ENCODE measurements around the gene PDCD1.
"Not testable (repeated sequence)": the region's sequence is repeated elsewhere in the genome, so short reads cannot be mapped to it uniquely, and the experiment has no call there.

The PDCD1 gene

DNA sequence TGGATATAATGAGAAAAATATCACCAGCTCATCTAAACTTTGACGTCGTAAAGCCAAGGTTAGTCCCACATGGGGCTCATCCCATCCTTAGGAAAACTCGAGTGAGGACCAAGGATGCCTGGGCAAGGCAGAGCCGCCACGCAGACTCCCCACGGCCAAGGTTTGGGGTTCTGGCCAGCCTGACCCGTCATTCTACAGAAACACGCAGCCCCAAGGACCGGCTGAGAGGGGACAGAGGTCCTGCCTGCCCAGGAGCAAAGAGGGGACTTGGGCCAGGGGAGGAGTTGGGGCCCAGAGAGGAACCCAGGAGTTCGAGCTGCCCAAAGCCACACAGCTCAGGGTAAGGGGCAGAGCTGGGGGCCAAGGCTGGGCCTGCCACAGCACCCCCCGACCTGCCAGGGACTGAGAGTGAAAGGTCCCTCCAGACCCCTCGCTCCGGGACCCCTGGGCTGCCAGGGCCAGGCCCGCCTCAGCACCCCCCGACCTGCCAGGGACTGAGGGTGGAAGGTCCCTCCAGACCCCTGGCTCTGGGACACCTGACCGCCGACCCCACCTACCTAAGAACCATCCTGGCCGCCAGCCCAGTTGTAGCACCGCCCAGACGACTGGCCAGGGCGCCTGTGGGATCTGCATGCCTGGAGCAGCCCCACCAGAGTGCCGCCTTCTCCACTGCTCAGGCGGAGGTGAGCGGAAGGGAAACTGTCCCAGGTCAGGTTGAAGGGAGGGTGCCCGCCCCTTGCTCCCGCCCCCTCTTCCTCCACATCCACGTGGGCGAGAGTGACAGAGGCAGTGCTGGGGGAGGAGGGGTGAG, at the start of gene PDCD1:
TSS of gene PDCD1 (minus strand) at position 689 of the 811 bp plus-strand sequence. CDS start at position 633, 56 bp downstream.
- TF ChIP-seq, protein P1, sequence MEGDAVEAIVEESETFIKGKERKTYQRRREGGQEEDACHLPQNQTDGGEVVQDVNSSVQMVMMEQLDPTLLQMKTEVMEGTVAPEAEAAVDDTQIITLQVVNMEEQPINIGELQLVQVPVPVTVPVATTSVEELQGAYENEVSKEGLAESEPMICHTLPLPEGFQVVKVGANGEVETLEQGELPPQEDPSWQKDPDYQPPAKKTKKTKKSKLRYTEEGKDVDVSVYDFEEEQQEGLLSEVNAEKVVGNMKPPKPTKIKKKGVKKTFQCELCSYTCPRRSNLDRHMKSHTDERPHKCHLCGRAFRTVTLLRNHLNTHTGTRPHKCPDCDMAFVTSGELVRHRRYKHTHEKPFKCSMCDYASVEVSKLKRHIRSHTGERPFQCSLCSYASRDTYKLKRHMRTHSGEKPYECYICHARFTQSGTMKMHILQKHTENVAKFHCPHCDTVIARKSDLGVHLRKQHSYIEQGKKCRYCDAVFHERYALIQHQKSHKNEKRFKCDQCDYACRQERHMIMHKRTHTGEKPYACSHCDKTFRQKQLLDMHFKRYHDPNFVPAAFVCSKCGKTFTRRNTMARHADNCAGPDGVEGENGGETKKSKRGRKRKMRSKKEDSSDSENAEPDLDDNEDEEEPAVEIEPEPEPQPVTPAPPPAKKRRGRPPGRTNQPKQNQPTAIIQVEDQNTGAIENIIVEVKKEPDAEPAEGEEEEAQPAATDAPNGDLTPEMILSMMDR (conservative IDR thresholded peaks at IDR 0.05; ENCODE audit: low read length), result no peak
- peak within 1 kb of the TSS; percentile 17 for H3K4me3 ChIP-seq (ENCODE audit: low read length)

DNA sequence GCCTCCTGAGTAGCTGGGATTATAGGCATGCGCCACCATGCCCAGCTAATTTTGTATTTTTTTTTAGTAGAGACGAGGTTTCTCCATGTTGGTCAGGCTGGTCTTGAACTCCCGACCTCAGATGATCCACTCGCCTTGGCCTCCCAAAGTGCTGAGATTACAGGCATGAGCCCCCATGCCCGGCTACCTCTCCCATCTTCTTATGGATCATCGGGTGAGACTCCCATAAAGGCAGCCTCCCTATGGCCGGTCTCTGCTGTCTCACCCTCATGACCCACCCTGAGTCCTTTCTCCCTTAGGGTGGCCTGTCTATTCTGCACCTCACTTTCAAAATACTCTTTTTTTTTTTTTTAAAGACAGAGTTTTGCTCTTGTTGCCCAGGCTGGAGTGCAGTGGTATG, 49.1 kb upstream of the PDCD1 start:
- H3K4me3 ChIP-seq (ENCODE audit: low read length); DNase-seq (ENCODE audit: low read depth): not testable (repeated sequence)

More for the DNA sequence above, at the start of gene PDCD1:
- DNase-seq (ENCODE audit: low read depth), result no peak

DNA sequence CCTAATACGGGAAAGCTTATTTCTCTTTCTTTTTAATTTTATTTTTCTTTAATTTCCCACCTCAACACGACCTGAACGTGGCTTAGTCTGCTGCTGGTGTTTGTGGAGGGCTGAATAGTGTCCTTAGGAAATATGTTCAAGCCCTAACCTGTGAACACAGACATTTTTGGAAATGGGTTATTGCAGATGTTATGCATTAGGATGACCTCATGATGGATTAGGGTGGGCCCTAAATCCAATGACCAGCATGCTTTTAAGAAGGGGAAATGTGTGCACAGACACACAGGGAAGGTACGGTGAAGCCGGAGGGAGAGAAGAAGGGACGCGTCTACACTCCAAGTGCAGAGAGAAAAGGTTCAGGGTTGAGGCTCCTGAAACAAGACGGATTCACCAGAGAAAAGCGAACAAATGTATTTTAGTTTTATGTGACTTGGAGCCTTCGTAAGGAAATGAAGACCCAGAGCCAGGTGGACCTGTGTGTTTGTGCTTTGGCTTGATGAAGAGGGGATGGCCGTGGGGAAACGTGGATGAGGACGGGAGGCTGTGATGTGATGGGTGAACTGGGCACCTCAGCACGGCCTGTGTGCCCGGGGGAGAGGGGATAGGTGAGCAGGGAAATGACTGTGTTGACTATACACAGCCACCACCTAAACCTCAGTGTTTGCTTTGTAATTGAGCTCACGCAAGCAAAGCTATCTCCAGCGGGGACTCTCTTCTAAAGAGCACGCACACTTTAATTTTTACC, 48.3 kb upstream of the PDCD1 start:
- no peak overlapping the region for H3K4me3 ChIP-seq (ENCODE audit: low read length)
- TF ChIP-seq, protein P1 (conservative IDR thresholded peaks at IDR 0.05; ENCODE audit: low read length), result no peak
- no peak for DNase-seq (ENCODE audit: low read depth)

DNA sequence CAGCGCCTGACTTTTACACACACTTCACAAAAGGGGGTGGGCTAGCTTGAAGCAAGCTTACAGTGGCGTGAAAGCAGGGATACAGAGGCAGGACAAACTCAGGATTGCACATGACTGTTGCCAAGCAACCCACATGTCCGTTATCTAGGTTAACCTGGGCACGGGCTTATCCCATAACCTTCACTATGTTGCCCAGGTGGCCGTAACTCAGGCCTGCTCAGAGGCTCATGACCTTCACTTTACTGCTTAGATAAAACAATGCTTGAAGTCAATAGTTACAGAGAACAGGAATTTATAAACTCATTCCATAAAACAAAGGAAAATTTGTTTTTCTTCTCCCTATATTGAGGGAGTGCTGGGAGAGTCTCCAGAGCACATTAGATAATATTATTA, 47.7 kb upstream of the PDCD1 start:
- DNase-seq (ENCODE audit: low read depth); H3K4me3 ChIP-seq (ENCODE audit: low read length): not testable (repeated sequence)

DNA sequence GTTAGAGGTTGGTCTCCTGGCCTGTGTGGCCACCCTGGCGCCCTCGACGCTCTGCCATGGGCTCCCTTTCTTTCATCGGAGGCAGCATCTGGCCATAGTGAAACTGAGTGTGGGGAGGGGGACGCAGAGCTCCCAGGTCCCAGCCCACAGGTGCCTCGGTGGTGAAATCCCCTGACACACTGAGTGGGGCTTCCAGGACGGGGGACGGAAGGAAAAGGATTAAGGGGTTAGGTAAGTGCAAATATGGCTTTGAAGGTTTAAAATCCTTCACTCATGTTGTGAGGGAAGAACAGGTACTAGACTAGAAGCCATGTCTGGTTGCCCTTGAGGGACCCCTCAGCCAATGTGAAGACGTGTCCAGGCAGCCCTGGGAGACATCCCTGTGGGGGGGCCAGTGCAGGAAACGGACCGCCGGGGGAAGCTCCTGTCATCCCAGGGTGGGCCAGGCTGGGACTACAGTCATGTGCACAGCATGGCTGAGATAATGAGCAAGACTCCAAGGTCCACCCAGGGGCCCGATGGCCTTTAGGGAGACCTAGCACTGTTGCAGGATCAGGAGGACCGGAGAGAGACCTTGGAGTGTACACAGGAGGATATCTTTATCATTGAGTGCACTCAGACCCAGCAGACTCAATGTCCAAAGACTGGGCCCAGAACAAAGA, 47.2 kb upstream of the PDCD1 start:
- no peak overlapping the region for H3K4me3 ChIP-seq (ENCODE audit: low read length)
- TF ChIP-seq, protein P1 (conservative IDR thresholded peaks at IDR 0.05; ENCODE audit: low read length), result no peak
- no peak for DNase-seq (ENCODE audit: low read depth)

DNA sequence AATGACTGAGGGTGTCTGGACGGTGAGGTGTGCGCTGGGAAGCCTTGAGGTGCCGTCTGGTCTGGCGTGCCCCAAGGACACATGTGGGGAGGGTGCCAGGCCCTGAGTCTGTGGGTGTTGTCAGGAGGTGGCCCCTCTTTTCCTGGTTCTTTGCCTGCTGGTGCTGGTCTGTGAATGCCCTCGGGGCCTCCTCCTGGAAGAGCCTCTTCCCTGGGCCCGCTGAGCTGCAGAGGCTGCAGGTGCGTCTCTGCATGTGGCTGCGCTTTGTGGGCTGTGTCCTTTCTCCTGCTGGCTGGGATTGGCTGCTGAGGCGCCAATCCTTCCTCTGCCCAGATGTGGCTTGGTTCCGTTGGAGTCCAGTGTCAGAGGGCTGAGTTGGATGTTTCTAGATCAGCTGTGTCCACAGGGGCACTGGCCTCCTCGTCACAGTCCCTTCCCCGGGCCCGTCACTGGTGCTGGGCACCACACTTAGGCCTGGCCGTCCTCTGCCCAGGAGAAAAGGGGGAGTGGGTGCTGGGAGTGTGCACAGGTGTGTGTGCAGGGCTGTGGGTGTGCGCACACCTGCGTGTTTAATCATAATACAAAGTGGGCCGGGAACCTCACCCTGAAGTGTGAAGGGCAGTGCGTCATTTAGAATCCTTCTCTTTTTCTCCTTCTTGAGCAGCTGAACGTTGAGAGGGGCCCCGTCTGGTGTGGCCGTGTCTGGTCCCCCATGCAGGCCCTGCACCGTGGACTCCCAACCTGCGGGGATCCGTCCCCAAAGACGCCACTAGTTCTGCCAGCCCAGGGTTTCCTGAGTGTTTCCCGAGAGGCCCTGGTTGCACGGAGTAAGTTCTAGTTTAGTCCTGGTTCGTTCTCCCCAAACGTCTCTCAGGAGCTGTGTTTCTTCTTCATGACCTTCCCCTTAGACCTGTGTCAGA, 46.4 kb upstream of the PDCD1 start:
- H3K4me3 ChIP-seq (ENCODE audit: low read length), result no peak overlapping the region
- no peak for DNase-seq (ENCODE audit: low read depth)
- TF ChIP-seq, protein P1 (conservative IDR thresholded peaks at IDR 0.05; ENCODE audit: low read length), result no peak

DNA sequence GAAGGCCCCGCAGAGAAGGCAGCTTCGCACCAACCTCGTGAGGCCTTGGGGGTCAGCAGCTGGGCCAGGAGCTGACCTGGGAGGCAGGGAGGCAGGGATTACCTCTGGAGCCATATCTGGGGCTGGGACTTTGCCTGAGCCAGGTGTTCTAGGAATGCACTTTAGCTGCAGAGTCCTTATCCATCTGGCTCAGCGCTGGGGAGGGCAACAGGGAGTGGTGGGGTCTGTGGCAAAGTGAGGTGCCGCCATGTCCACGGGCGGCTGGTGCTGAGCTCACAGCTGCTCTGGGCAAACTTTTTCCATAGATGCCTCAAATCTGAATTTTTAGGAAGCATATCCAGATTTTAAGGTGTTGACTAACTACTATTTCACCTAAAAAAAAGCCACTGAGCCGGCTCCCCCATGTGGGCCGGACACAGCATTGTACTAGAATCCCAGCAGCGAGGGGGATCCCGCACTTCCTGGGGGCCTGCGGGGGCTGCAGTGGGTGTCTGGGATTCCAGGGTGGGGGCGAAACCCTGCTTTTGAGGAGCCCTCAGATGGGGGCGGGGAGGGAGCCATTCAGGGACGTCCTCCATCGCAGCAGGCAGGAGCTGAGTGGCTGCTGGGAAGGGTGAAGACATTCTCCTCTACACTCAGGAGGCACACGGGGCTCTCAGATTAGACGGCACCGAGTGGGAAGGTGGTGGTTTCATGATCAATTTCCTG, 45.5 kb upstream of the PDCD1 start:
- DNase-seq (ENCODE audit: low read depth), result no peak
- TF ChIP-seq, protein P1 (conservative IDR thresholded peaks at IDR 0.05; ENCODE audit: low read length), result no peak
- no peak overlapping the region for H3K4me3 ChIP-seq (ENCODE audit: low read length)

Data from AG10803 (cell line).